Brain microvascular endothelial cell (primary cell): Measurements from ENCODE around the gene RHBDF2.
A peak's percentile ranks its signal among the peaks of the same experiment; 100 is the strongest.
"Not testable (repeated sequence)": the region's sequence is repeated elsewhere in the genome, so short reads cannot be mapped to it uniquely, and the experiment has no call there.

Experiments used
- DNase-seq: peaks from one replicate; pipeline ENCODE4 v3.0.0-alpha.2; 2020
- H3K27ac ChIP-seq: fragments of 250-450 bp; sonication (Bioruptor Pico); 2 replicates; pipeline ENCODE4 v1.5.1; 2020; ENCODE audit warnings: mild to moderate bottlenecking, moderate library complexity
- H3K27me3 ChIP-seq: fragments of 250-450 bp; sonication (Bioruptor Pico); replicated peaks from 2 replicates; pipeline ENCODE4 v1.5.1; 2020; ENCODE audit warnings: mild to moderate bottlenecking
- H3K36me3 ChIP-seq: fragments of 250-450 bp; sonication (Bioruptor Pico); replicated peaks from 2 replicates; pipeline ENCODE4 v1.5.1; 2020; ENCODE audit warnings: mild to moderate bottlenecking
- H3K4me3 ChIP-seq: 2 replicates; pipeline ENCODE4 v1.5.1; 2011; ENCODE audit warnings: low read depth, mild to moderate bottlenecking, control low read depth, low read length, moderate library complexity
- in situ Hi-C: cut with HindIII; loops from 2 replicates; pipeline ENCODE4 v1.10.0; 2017; ENCODE audit warnings: low sequenced_read_pairs, low pct_ligation_motif_present
- TF ChIP-seq, protein P1 (sequence below): IDR thresholded peaks from 2 replicates; pipeline ENCODE4 v1.5.1; 2011; ENCODE audit warnings: low read depth, mild to moderate bottlenecking, moderate library complexity, low read length, control low read depth, inconsistent platforms; ENCODE audit errors: missing control alignments

Gene RHBDF2

DNA sequence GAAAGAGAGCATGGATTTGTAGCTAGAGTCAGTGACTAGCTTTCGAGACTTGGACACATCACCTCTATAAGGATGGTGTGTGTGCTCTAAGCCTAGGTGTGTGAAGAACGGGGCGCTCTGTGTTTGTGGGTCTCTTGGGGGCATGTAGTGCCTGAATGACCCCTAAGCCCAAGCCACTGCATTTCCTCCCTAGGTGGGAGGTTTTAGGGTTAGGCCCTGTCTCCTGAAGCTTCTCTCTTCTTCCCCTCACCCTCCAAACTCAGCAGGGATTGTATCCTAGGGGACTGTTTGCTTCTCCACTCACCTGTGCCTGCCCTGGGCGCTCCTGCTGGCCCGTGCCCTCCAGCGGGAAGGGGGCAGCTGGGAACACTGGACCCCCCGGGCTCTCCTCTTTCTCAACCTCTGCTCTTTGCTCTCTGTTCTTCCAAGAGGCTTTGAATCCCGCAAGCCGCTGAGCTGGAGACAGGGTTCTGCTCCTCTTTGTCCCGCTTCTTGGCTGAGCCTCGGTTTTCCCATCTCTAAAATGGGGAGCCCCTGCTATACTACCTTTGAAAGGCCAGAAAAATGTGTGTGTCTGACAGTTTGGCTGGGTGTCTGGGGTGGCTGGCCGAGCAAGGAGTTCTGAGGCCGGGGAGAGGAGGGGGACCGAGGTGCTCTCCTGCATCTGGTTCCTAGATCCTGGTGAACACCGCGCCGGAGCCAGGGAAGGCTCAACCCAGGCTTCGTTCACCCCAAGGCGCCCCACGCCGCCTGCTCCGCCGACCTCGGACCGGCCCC is 35.5 kb upstream of the RHBDF2 start:
- H3K27me3 ChIP-seq, result no peaks in the 10 kb centered on the region
- TF ChIP-seq, protein P1, sequence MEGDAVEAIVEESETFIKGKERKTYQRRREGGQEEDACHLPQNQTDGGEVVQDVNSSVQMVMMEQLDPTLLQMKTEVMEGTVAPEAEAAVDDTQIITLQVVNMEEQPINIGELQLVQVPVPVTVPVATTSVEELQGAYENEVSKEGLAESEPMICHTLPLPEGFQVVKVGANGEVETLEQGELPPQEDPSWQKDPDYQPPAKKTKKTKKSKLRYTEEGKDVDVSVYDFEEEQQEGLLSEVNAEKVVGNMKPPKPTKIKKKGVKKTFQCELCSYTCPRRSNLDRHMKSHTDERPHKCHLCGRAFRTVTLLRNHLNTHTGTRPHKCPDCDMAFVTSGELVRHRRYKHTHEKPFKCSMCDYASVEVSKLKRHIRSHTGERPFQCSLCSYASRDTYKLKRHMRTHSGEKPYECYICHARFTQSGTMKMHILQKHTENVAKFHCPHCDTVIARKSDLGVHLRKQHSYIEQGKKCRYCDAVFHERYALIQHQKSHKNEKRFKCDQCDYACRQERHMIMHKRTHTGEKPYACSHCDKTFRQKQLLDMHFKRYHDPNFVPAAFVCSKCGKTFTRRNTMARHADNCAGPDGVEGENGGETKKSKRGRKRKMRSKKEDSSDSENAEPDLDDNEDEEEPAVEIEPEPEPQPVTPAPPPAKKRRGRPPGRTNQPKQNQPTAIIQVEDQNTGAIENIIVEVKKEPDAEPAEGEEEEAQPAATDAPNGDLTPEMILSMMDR, result no peak
- no peaks in the 10 kb centered on the region for H3K36me3 ChIP-seq
- DNase-seq, result no peak
- H3K4me3 ChIP-seq, result peak overlapping the region; percentile 58
- in situ Hi-C loops, result no loop called here
- H3K27ac ChIP-seq, result no peak overlapping the region

DNA sequence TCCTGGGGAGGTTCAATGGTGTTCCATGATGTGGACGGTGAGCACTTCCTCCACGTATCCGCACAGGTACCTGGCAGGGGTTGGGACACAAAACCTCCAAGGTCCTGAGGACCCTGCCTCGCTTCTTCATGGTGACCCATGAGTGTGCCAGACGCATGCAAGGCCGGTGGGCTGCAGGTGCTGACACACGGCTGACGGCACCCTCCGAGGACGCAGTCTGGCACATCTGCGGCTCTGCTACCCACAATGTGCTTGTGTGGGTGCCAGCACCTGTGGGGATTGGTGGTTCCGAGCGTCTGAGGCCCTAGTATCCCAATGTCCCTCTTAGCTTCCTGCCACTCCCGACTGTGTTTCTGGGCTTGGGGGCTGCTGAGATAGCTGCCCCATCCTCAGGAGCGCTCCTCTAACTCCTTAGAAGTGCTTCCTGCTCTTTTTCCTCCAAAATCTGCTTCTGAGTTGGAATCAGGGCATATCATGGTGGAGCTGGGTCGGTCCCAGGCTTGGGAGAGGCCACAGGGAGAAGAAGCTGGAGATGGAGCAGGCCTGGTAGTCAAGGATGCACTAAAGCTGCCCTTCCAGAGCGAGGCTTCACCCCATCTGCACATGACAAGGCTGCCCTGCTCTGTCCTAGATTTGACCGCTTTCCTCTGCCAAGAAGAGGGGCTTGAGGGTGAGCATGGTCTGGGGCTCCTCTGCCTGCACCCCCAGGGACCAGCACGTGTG is 34.7 kb upstream of the RHBDF2 start:
- Histone ChIP-seq H3K4me3 (peak overlapping the region; percentile 58), H3K27ac (no peak overlapping the region), H3K36me3 (no peaks in the 10 kb centered on the region), H3K27me3 (no peaks in the 10 kb centered on the region)
- in situ Hi-C loops, result no loop called here
- no peak for DNase-seq
- TF ChIP-seq, protein P1, result no peak

DNA sequence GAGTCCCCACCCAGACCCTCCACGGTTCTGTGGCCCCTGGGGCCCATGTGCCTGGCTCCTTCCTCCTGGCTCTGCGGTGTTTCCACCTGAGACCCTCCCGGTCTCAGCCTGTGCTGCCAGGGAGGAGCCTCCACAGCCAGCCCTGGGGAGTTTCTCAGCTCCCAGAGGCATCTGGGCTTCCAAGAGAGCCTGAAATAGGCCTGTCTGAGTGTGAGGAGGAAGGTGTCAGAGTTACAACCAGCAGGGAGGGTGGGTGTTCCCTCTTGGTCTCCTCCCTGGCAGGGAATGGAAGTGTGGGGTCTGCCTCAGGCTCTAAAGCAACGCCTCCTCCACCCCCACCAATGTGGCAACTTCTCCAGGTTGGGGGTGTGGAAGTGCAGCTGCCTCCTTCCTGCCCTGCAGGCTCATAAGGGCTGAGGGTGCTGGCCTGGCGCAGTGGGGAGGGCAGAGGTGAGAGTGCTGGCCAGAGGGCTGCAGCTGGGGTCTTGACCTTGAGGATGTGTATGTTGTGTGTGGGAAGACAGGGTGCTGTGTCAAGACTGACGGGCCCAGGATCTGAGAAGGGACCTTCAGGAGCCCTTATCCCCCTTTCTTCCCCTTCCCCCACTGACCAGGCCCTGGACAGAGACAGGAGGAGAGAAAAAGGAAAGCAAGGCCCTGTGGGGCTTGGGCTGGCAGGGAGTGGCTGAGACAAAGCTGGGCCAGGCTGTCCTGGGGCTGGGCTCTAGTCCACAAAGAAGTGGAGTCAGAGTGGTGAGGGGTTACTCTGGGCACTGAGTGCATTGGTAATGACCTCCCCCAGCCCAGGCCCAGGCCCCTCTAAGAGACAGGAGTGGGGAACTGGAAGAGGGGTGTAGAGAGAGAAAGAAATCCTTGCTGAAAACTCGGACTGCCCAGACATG is 33.9 kb upstream of the RHBDF2 start:
- TF ChIP-seq, protein P1, result no peak
- H3K27ac ChIP-seq, result no peak overlapping the region

DNA sequence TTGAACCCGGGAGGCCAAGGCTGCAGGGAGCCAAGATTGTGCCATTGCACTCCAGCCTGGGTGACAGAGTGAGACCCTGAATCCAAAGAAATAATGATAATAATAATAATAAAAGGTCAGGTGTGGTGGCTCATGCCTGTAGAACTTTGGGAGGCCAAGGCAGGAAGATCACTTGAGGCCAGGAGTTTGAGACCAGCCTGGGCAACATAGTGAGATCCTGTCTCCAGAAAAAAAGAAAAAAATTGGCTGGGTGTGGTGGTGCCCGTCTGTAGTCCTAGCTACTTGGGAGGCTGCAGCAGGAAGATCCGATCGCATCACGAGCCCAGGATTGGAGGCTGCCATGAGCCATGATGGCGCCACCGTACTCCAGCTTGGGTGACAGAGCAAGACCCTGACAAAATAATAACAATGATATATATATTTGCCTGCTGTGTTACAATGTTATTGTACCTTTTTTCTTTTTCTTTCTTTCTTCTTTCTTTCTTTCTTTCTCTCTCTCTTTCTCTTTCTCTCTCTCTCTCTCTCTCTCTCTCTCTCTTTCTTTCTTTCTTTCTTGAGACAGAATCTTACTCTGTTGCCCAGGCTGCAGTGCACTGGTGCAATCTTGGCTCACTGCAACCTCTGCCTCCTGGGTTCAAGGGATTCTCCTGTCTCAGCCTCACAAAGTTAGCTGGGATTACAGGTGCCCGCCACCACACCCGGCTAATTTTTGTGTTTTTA is 32.6 kb upstream of the RHBDF2 start:
- H3K27ac ChIP-seq, in situ Hi-C loops, H3K27me3 ChIP-seq, DNase-seq, H3K36me3 ChIP-seq, H3K4me3 ChIP-seq: not testable (repeated sequence)

More for the DNA sequence above, 33.9 kb upstream of the RHBDF2 start:
- DNase-seq, result no peak
- Histone ChIP-seq H3K4me3 (no peak overlapping the region), H3K36me3 (no peaks in the 10 kb centered on the region), H3K27me3 (no peaks in the 10 kb centered on the region)
- in situ Hi-C loops, result no loop called here

DNA sequence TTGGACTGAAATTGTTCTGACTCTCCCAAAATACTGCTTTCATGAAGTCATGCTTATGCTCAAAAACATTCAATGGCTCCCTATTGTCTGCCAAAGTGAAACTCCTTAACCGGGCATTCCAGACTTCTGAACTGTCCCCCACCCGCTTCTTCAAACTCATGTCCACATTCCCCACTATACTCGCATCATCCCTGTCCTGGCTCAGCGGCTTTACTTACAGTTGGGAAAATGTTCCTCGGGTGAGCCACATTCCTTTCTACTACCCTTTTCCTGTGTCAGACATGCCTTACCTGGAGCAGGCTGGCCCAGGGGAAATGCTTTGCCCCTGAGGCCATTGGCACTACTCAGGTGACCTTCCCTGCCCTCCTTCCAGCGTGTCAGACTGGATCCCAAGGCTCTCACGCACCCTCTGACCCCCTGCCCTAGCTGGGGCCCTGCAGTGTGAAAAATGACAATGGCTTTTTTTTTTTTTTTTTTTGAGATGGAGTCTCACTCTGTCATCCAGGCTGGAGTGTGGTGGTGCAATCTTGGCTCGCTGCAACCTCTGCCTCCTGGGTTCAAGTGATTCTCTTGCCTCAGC is 30.9 kb upstream of the RHBDF2 start:
- no peak for DNase-seq
- H3K27me3 ChIP-seq, result no peaks in the 10 kb centered on the region
- H3K36me3 ChIP-seq, result no peaks in the 10 kb centered on the region
- H3K4me3 ChIP-seq, result no peak overlapping the region
- no peak overlapping the region for H3K27ac ChIP-seq
- TF ChIP-seq, protein P1, result no peak
- in situ Hi-C loops, result no loop called here
